K562 (cell line): Measurements from ENCODE around the gene KAZN. TPM values are rescaled to one million over a fixed set of nuclear protein-coding genes. Genes with fewer than 3 reads are reported as not detected.
A peak's percentile ranks its signal among the peaks of the same experiment; 100 is the strongest.

Experiments used
- ATAC-seq: fragments of 200-7000 bp; cut with Tn5 transposase; 3 replicates; pipeline ENCODE4 v1.9.1; 2020; ENCODE audit warnings: moderate library complexity
- BruUV-seq: library from RNA; stranded (reverse); fragments of 400-500 nt; replicated peaks from 2 replicates; lab custom pipeline; 2021; lab: Mats Ljungman, UMichigan
- CTCF ChIA-PET: fragments of 300-600 bp; formaldehyde crosslinking; extraction: SDS; loops from one replicate; lab custom pipeline; 2021; ENCODE audit warnings: low intra/inter-chr PET ratio; lab: Yijun Ruan, JAX
- POLR2A ChIA-PET: fragments of 300-600, 350-650 bp; sonication (Branson Sonifier 250); formaldehyde crosslinking; extraction: SDS; loops from one replicate; lab custom pipeline; 2021; ENCODE audit warnings: antibody characterized with exemption, inconsistent platforms; lab: Yijun Ruan, JAX
- DNase-seq, 4 experiments: peaks; one replicate each; pipeline versions ENCODE4 v3.0.0 to v3.0.0-alpha.2; 2011 to 2018; ENCODE audit warnings: low spot score in 3 of 4, mixed read lengths in 3 of 4; ENCODE audit errors: extremely low read depth in 1 of 4
- FAIRE-seq: peaks from 2 replicates; lab custom pipeline; 2011; peaks lifted over from hg19 to GRCh38; lab: Jason Lieb, UNC
- H2AFZ ChIP-seq: 2 replicates; pipeline ENCODE4 v1.6.0; 2011; ENCODE audit warnings: low read depth, low read length, control low read depth, inconsistent platforms
- H3K27ac ChIP-seq: fragments of 200-600 bp; 3 replicates; pipeline ENCODE4 v1.8.0; 2011; ENCODE audit warnings: low read depth, mild to moderate bottlenecking, control low read depth, inconsistent platforms, low read length, moderate library complexity, mixed read lengths; ENCODE audit errors: extremely low read depth
- H3K27me3 ChIP-seq, 2 experiments: fragments of 300-600 bp in 1 of 2; 2 replicates in 1 of 2; 3 replicates in 1 of 2; pipeline versions ENCODE4 v1.6.0 to v1.8.0; 2011; ENCODE audit warnings: inconsistent platforms in 2 of 2, low read length in 2 of 2, mild to moderate bottlenecking in 1 of 2, mixed read lengths in 1 of 2, moderate library complexity in 1 of 2; ENCODE audit not compliant: control insufficient read depth in 2 of 2, insufficient read depth in 2 of 2
- H3K36me3 ChIP-seq: fragments of 300-600 bp; 3 replicates; pipeline ENCODE4 v1.8.0; 2011; ENCODE audit warnings: mild to moderate bottlenecking, low read length, inconsistent platforms; ENCODE audit not compliant: control insufficient read depth, insufficient read depth
- H3K4me1 ChIP-seq, 2 experiments: fragments of 200-600 bp in 1 of 2; replicated peaks in 1 of 2; 2 replicates in 1 of 2; 3 replicates in 1 of 2; pipeline versions ENCODE4 v1.5.1 to v1.8.0; 2011; ENCODE audit warnings: inconsistent platforms in 2 of 2, low read length in 2 of 2, mild to moderate bottlenecking in 1 of 2, mixed read lengths in 1 of 2, moderate library complexity in 1 of 2; ENCODE audit not compliant: control insufficient read depth in 2 of 2, insufficient read depth in 2 of 2
- H3K4me2 ChIP-seq: 2 replicates; pipeline ENCODE4 v1.6.1; 2011; ENCODE audit warnings: low read length, control low read depth, inconsistent platforms, mixed read lengths; ENCODE audit not compliant: insufficient read depth
- H3K4me3 ChIP-seq: fragments of 200-600 bp; sonication (generic), shearing (Covaris generic); 2 replicates; pipeline ENCODE4 v1.5.1; 2016; ENCODE audit warnings: control low read depth, inconsistent platforms
- H3K79me2 ChIP-seq: fragments of 200-600 bp; 3 replicates; pipeline ENCODE4 v1.8.0; 2011; ENCODE audit warnings: low read length, inconsistent platforms; ENCODE audit not compliant: control insufficient read depth, insufficient read depth
- H3K9ac ChIP-seq, 2 experiments: 2 replicates each; pipeline versions ENCODE4 v1.6.0 to v1.6.1; 2011; ENCODE audit warnings: low read depth in 2 of 2, low read length in 2 of 2, control low read depth in 1 of 2, inconsistent platforms in 1 of 2, mild to moderate bottlenecking in 1 of 2, mixed read lengths in 1 of 2; ENCODE audit not compliant: insufficient read depth in 1 of 2
- H3K9me1 ChIP-seq: one replicate; pipeline ENCODE4 v1.6.0; 2011; ENCODE audit warnings: inconsistent platforms, mild to moderate bottlenecking, low read length, moderate library complexity; ENCODE audit not compliant: control insufficient read depth, insufficient read depth
- H3K9me3 ChIP-seq: replicated peaks from 2 replicates; pipeline ENCODE4 v1.5.1; 2011; ENCODE audit warnings: low read depth, low read length, inconsistent platforms; ENCODE audit not compliant: control insufficient read depth, insufficient read depth
- H4K20me1 ChIP-seq: replicated peaks from 2 replicates; pipeline ENCODE4 v1.6.1; 2011; ENCODE audit warnings: low read length, inconsistent platforms, mixed read lengths; ENCODE audit not compliant: control insufficient read depth, insufficient read depth
- E2F3 ChIP-seq: fragments of 250-450 bp; sonication (Bioruptor Pico); IDR thresholded peaks from 2 replicates; pipeline ENCODE4 v1.4.0; 2020; ENCODE audit warnings: mild to moderate bottlenecking
- EP300 ChIP-seq: IDR thresholded peaks from 2 replicates; pipeline ENCODE4 v1.6.1; 2012; ENCODE audit warnings: low read length, improper control_type of control experiment
- PTTG1 ChIP-seq: fragments of 450-650 bp; IDR thresholded peaks from 2 replicates; pipeline ENCODE4 v1.6.1; 2016; ENCODE audit warnings: low read depth, mild to moderate bottlenecking, missing genetic modification characterization, missing compliant biosample characterization
- TAF9B ChIP-seq: fragments of 450-650 bp; IDR thresholded peaks from 2 replicates; pipeline ENCODE4 v1.6.1; 2018; ENCODE audit warnings: mild to moderate bottlenecking; ENCODE audit not compliant: partially characterized antibody
- TARDBP ChIP-seq: fragments of 450-650 bp; IDR thresholded peaks from 2 replicates; pipeline ENCODE4 v1.6.1; 2016
- ZC3H11A ChIP-seq: IDR thresholded peaks from 2 replicates; pipeline ENCODE4 v1.6.1; 2012; ENCODE audit warnings: low read depth, low read length, improper control_type of control experiment
- WGBS: fragments of 100-300 bp; shearing (Covaris generic); methylation state at CpG from one replicate; pipeline ENCODE4 v1.1.6; 2016; ENCODE audit warnings: low coverage, mixed read lengths; ENCODE audit not compliant: insufficient coverage; ENCODE audit errors: missing lambda C conversion rate; 5-methylcytosine and 5-hydroxymethylcytosine counted together
- in situ Hi-C: fragments of 300-500 bp; cut with MboI; formaldehyde crosslinking; loops from 4 replicates; pipeline ENCODE4 v1.15.0; 2018; ENCODE audit warnings: inconsistent platforms, mixed read lengths
- intact Hi-C: fragments of 100-400 bp; cut with micrococcal nuclease; formaldehyde crosslinking; loops from 2 replicates; pipeline ENCODE4 v1.14.2; 2022
- polyA plus RNA-seq, 8 experiments: library from polyadenylated mRNA; depleted of rRNA in 4 of 8; stranded (reverse) in 5 of 8; unstranded in 3 of 8; fragments of >200 nt; fragmentation: Nextera tagmentation in 2 of 8; fragmentation: Illumina TruSeq in 1 of 8; extraction: Ambion mirVana in 2 of 8; extraction: Trizol in 1 of 8; gene quantifications; 2 replicates each; pipeline versions ENCODE4 v1.2.1 to v1.2.3, GENCODE V29; 2011 to 2014; ENCODE audit warnings: inconsistent platforms in 1 of 8, missing spikeins in 1 of 8
- total RNA-seq, 7 experiments: library from RNA; depleted of rRNA in 6 of 7; stranded (reverse); fragments of >200 nt in 6 of 7; fragmentation: Illumina TruSeq in 2 of 7; extraction: Trizol in 2 of 7; gene quantifications; 2 replicates each; pipeline versions ENCODE4 v1.2.1 to v1.2.3, GENCODE V29; 2011 to 2021; ENCODE audit warnings: low replicate concordance in 1 of 7

The KAZN gene
- total and polyA plus RNA-seq, 9 of the 15 experiments (the other 6 are each of a cell fraction or from before 2014, with no cell fraction given): 2.1 to 21.6 (median 5.4) TPM

DNA sequence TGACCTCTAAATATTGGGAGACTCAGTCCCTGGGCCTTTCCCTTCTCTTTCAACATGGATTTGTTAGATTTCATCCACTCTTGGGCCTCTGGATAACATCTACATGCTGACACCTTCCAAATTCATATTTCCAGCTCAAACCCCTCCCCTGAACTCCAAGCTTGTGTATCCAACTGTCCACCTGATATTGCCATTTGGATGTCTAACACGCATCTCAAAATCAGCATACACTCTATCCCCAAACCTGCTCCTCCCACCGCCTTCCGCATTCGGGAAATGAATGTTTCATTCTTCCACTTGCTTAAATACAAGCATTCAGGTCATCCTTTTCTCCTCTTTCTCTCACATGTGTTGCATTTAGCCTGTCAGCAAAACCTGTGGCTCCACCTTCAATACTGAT, 17.5 kb upstream of the KAZN start (continued):
- no peak for TF ChIP-seq PTTG1

DNA sequence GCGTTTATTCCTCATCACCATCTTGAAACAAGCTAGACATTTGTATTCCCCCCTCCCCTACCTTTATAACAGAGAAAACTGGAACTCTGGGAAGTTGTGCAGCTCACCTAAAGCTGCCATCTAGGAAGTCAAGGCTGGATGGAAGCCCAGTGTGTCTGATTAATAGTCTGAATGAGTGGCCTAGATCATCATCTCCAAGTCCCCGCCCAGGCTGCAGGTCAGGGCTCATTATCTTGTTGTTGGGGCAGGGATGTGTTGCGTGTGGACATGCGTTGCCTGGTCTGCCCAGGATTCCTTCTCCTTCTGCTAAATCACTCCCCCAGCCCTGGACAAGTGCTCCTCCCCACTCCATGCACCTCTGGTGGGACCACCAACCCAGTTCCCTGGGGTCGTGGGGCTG, 14.7 kb upstream of the KAZN start:
- intact Hi-C loops (no loop called here), in situ Hi-C loops (no loop called here)
- DNase-seq (no peak), ATAC-seq (no peak), FAIRE-seq (no peak)
- H2AFZ ChIP-seq: no peak overlapping the region
- no peaks in the 10 kb centered on the region for H3K4me1 ChIP-seq
- H3K27me3 ChIP-seq: peaks cover 7 to 46% of the 10 kb centered on the region in 2 experiments; a peak in 4 of 5 replicates
- 1% methylated on average over 5 of the region's 5 CpGs for WGBS
- no peak for TF ChIP-seq ZC3H11A
- H3K9me3 ChIP-seq: no peaks in the 10 kb centered on the region
- no peaks in the 10 kb centered on the region for H3K79me2 ChIP-seq
- no peaks in the 10 kb centered on the region for H3K36me3 ChIP-seq
- H3K9me1 ChIP-seq: no peaks in the 10 kb centered on the region
- H3K9ac ChIP-seq: no peak overlapping the region
- H3K27ac ChIP-seq: no peak overlapping the region
- H4K20me1 ChIP-seq: no peaks in the 10 kb centered on the region
- ChIA-PET CTCF (no interaction called here), POLR2A (interaction anchor here (0.7 kb wide), 1 partner anchor 18 kb away, joined by 3 read pairs; no protein-coding TSS in a partner anchor)
- no TSS peak for BruUV-seq
- no peak overlapping the region for H3K4me3 ChIP-seq
- H3K4me2 ChIP-seq: no peak overlapping the region

DNA sequence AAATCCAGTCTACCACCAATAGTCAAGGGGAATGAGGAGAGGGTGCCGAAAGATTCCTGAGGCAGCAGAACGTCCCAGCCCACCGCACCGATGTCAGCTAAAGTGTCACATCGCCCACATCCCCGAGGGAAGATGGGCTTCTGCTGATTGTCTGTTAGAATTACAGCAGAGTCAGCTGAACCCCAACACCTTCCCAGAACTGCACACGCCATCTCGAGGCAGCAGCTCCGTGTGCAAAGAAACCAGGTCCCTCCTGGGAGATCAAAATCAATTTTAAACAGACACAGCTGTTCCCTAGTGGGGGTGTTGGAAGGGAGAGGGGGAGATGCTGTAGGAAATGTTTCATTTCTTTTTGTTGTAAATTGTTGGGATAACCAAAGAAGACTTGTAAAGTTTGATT, 12.8 kb upstream of the KAZN start:
- in situ Hi-C loops (no loop called here), intact Hi-C loops (no loop called here)
- no peaks in the 10 kb centered on the region for H3K36me3 ChIP-seq
- no peak for FAIRE-seq
- H2AFZ ChIP-seq: 0 out of 2 replicates have a peak overlapping the region, but pooled peaks have one; percentile 9
- no TSS peak for BruUV-seq
- no peaks in the 10 kb centered on the region for H3K9me1 ChIP-seq
- no peaks in the 10 kb centered on the region for H4K20me1 ChIP-seq
- H3K27ac ChIP-seq: no peak overlapping the region
- CTCF ChIA-PET: no interaction called here
- H3K4me3 ChIP-seq: no peak overlapping the region
- H3K4me2 ChIP-seq: no peak overlapping the region
- H3K79me2 ChIP-seq: no peaks in the 10 kb centered on the region
- no peaks in the 10 kb centered on the region for H3K4me1 ChIP-seq
- H3K9me3 ChIP-seq: no peaks in the 10 kb centered on the region
- peaks cover 8 to 59% of the 10 kb centered on the region in 2 experiments for H3K27me3 ChIP-seq
- no peak for DNase-seq
- 2% methylated on average over 9 of the region's 9 CpGs for WGBS
- H3K9ac ChIP-seq: no peak overlapping the region
- ATAC-seq: no peak
- POLR2A ChIA-PET: interaction anchor here (0.6 to 0.7 kb wide), 2 partner anchors 23 to 465 kb away, joined by 3 to 4 read pairs; no protein-coding TSS in a partner anchor
- TF ChIP-seq TAF9B (no peak), EP300 (no peak), TARDBP (no peak), E2F3 (CRISPR knock-in tag) (no peak)
- TF ChIP-seq, all 486 proteins: peak for 0
